ENCODE data around the gene TIMM13.

The TIMM13 gene

GRCh38 chr19:2376784-2377519, 50.4 kb downstream of the TIMM13 start:
- DNase-seq = no peak
